Measurements from ENCODE around the gene ATF4.
A peak's percentile ranks its signal among the peaks of the same experiment; 100 is the strongest.

Gene ATF4

DNA sequence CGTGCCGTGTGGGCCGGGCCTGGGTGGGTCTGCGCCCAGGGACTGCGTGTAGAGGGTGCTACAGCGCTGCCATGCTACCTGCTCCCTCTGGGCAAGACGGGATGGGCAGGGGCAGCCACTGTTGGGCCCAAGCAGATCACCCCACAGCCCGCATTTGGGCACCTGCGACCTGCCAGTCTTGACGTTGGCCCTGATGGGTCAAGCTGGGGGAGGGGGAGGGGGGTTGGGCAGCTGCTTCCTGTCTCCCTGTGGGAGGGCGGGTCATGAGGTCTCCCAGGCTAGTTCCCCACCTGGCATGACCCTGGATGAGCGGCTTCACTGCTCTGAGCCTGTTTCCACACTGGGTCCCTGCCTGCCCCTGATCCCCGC is 15.0 kb downstream of the ATF4 start:
- no peak for TF ChIP-seq CTCF (conservative IDR thresholded peaks at IDR 0.05; ENCODE audit: low read depth, low read length)
- no peak for DNase-seq (ENCODE audit: low read depth)
- H3K4me3 ChIP-seq (ENCODE audit: low read depth, low read length), result no peak overlapping the region

GRCh38 chr22:39535831-39536449 is 15.6 kb downstream of the ATF4 start:
- DNase-seq (ENCODE audit: low read depth), result no peak
- no peak for TF ChIP-seq CTCF (conservative IDR thresholded peaks at IDR 0.05; ENCODE audit: low read depth, low read length)
- no peak overlapping the region for H3K4me3 ChIP-seq (ENCODE audit: low read depth, low read length)

DNA sequence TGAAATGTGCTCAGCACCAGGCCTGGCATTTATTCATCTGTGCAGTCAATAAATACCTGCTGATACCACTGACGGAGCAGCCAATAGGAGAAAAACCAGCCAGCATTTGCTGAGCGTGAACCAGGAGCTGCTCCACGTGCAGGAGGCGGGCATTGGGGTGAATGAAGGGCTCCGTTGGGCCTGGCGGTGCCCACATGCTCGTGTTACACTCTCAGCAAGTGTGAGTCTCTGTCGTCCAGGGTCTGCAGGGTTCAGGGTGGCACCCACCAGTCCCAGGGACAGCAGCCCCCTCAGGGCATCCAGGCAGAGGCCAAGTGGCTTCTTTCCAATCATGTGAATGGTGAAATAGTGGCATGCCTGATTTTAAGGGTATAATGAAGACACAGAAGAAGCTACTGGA is 16.3 kb downstream of the ATF4 start:
- TF ChIP-seq CTCF (conservative IDR thresholded peaks at IDR 0.05; ENCODE audit: low read depth, low read length), result no peak
- no peak overlapping the region for H3K4me3 ChIP-seq (ENCODE audit: low read depth, low read length)
- DNase-seq (ENCODE audit: low read depth), result no peak

- H3K4me3 ChIP-seq (ENCODE audit: low read depth, low read length), result no peak overlapping the region
- TF ChIP-seq CTCF (conservative IDR thresholded peaks at IDR 0.05; ENCODE audit: low read depth, low read length), result no peak
Observed at GRCh38 chr22:39537975-39538374, 17.6 kb downstream of the ATF4 start.

DNA sequence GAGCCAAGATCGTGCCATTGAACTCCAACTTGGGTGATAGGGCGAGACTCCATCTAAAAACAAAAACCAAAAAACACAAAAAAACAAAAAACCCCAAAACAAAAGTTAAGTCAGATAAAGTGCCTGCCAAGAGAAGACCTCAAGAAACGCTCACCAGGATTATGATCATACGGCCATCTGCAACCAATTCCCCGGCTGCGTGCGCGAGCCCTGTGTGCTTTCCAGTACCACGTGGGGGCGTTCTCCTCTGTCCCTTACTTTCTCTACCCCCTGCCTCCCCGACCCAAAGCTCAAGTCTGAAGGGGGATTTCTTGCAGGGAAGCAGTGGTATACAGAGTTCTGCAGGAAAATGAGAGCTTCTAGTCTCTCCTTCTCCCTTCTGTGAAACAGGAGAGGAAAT is 22.7 kb downstream of the ATF4 start:
- TF ChIP-seq CTCF (conservative IDR thresholded peaks at IDR 0.05; ENCODE audit: low read depth, low read length), result peak; percentile 65
- H3K4me3 ChIP-seq (ENCODE audit: low read depth, low read length), result no peak overlapping the region
- peak; percentile 62 for DNase-seq (ENCODE audit: low read depth)

More at GRCh38 chr22:39537975-39538374, 17.6 kb downstream of the ATF4 start:
- DNase-seq (ENCODE audit: low read depth), result no peak

DNA sequence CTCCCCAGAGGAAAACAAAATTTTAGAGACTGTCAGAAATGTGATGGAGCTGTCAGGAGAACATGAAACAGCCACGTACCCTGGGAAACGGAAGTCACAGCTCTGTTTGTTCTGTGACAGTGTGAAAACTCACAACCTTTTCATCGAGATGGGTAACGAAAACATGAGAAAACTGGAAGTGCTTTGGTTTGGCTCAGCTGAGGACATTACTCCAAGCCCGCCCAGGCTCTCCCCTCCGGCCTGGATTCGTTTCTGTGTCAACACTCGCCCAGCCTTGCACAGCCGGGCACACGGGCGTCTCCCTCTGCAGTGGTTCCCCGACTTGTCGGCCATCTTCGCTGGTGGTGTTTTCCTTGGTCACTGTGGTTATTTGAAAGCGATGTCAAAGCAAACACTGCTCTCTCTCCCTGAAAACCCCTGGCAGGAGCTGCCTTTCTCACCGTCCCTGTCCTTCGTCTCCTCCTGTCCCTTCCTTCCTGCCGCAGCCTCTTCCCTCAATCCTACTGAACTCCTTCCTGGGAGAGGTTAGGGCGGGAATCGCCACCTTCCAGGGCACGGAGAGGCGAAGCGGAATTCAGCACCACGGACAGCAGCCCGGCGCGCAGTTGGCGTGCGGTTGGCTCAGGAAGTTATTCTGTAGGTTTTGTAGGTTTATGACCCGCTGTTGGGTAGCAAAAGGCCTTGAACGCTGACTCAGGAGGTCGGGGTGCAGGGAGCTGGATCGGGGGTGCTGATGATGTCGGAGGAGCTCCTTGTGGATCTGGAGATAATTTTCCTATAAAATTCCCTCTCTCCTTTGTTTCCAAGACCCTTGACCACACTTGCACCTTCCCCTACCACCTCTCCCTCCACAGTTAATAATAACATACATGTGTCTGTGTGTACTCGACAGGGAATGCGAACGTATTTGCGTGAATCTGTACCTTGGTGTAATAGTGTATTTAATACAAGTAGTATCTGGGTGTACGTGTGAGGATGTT is 25.3 kb downstream of the ATF4 start:
- H3K4me3 ChIP-seq (ENCODE audit: low read depth, low read length), result no peak overlapping the region
- no peak for TF ChIP-seq CTCF (conservative IDR thresholded peaks at IDR 0.05; ENCODE audit: low read depth, low read length)
- DNase-seq (ENCODE audit: low read depth), result no peak

Measured in choroid plexus epithelial cell (primary cell).